Neural progenitor cell (in vitro differentiated cells): ENCODE measurements around the gene GALNT17. TPM values are rescaled to one million over a fixed set of nuclear protein-coding genes. Genes with fewer than 3 reads are reported as not detected.

Experiments used
- DNase-seq: peaks from one replicate; pipeline ENCODE4 v3.0.0-alpha.2; 2016; ENCODE audit warnings: low spot score
- H2AFZ ChIP-seq: fragments of 200-600 bp; sonication (generic); replicated peaks from 2 replicates; pipeline ENCODE4 v1.6.1; 2016; ENCODE audit warnings: antibody characterized with exemption
- H3F3A ChIP-seq: fragments of 200-600 bp; sonication (generic); 2 replicates; pipeline ENCODE4 v1.6.1; 2016; ENCODE audit warnings: antibody characterized with exemption, low read depth
- H3K27ac ChIP-seq: fragments of 200-600 bp; sonication (generic); 2 replicates; pipeline ENCODE4 v1.5.1; 2016; ENCODE audit warnings: mild to moderate bottlenecking
- H3K27me3 ChIP-seq: fragments of 200-600 bp; sonication (generic); 2 replicates; pipeline ENCODE4 v1.6.1; 2016; ENCODE audit warnings: mild to moderate bottlenecking, moderate library complexity
- H3K36me3 ChIP-seq: fragments of 200-600 bp; sonication (generic); 2 replicates; pipeline ENCODE4 v1.5.1; 2016
- H3K4me1 ChIP-seq: fragments of 200-600 bp; sonication (generic); 2 replicates; pipeline ENCODE4 v1.6.1; 2016; ENCODE audit warnings: mixed run types
- H3K4me2 ChIP-seq: fragments of 200-600 bp; sonication (generic); 2 replicates; pipeline ENCODE4 v1.6.1; 2016
- H3K4me3 ChIP-seq: fragments of 200-600 bp; sonication (generic); 2 replicates; pipeline ENCODE4 v1.5.1; 2016
- H3K79me2 ChIP-seq: fragments of 200-600 bp; sonication (generic); 2 replicates; pipeline ENCODE4 v1.6.1; 2016; ENCODE audit warnings: low read depth
- H3K9ac ChIP-seq: fragments of 200-600 bp; sonication (generic); 2 replicates; pipeline ENCODE4 v1.6.1; 2016
- H3K9me3 ChIP-seq: fragments of 200-600 bp; sonication (generic); 2 replicates; pipeline ENCODE4 v1.5.1; 2016; ENCODE audit warnings: low read depth
- H4K20me1 ChIP-seq: fragments of 200-600 bp; sonication (generic); 2 replicates; pipeline ENCODE4 v1.6.1; 2016; ENCODE audit warnings: low read depth
- H3K27ac Mint-ChIP-seq: 3 replicates; pipeline ENCODE4 v1.8.0; 2021; ENCODE audit warnings: mixed read lengths
- H3K27me3 Mint-ChIP-seq: 2 replicates; pipeline ENCODE4 v1.8.0; 2022; ENCODE audit warnings: low read depth, mild to moderate bottlenecking, inconsistent platforms, moderate library complexity, mixed read lengths; ENCODE audit not compliant: insufficient read depth
- H3K36me3 Mint-ChIP-seq: 3 replicates; pipeline ENCODE4 v1.8.0; 2021; ENCODE audit warnings: mixed read lengths
- H3K4me1 Mint-ChIP-seq: 3 replicates; pipeline ENCODE4 v1.8.0; 2021; ENCODE audit warnings: mixed read lengths
- H3K4me3 Mint-ChIP-seq: 3 replicates; pipeline ENCODE4 v1.8.0; 2021; ENCODE audit warnings: mild to moderate bottlenecking, moderate library complexity, mixed read lengths
- H3K9me3 Mint-ChIP-seq: 3 replicates; pipeline ENCODE4 v1.8.0; 2020; ENCODE audit warnings: mixed read lengths
- CTCF ChIP-seq: fragments of 200-600 bp; sonication (generic); IDR thresholded peaks from 2 replicates; pipeline ENCODE4 v1.5.1; 2017; ENCODE audit warnings: antibody characterized with exemption, mild to moderate bottlenecking
- EZH2 ChIP-seq: fragments of 200-600 bp; sonication (generic); IDR thresholded peaks from 2 replicates; pipeline ENCODE4 v1.6.1; 2017; ENCODE audit warnings: antibody characterized with exemption, mild to moderate bottlenecking, moderate library complexity
- EZH2phosphoT487 ChIP-seq: fragments of 200-600 bp; sonication (generic); IDR thresholded peaks from 2 replicates; pipeline ENCODE4 v1.6.1; 2017; ENCODE audit warnings: antibody characterized with exemption
- total RNA-seq: library from RNA; depleted of rRNA; stranded (reverse); fragments of >200 nt; gene quantifications from 2 replicates; pipeline ENCODE4 v1.2.3, GENCODE V29; 2015; ENCODE audit warnings: low replicate concordance

GALNT17 gene
- total RNA-seq, 1 donor from 2014 or later = 17.1 TPM

GRCh38 chr7:71636329-71636728 is 504.4 kb downstream of the GALNT17 start:
- H2AFZ ChIP-seq = no peak overlapping the region
- Mint-ChIP-seq H3K27me3 (peaks cover 4% of the 10 kb centered on the region), H3K4me1 (peaks cover 35% of the 10 kb centered on the region), H3K9me3 (no peaks in the 10 kb centered on the region), H3K27ac (no peak overlapping the region), H3K36me3 (no peaks in the 10 kb centered on the region), H3K4me3 (no peak overlapping the region)
- no peak overlapping the region for H3K27ac ChIP-seq
- H3K4me3 ChIP-seq = no peak overlapping the region
- no peaks in the 10 kb centered on the region for H3K9me3 ChIP-seq
- H3K9ac ChIP-seq = no peak overlapping the region
- no peaks in the 10 kb centered on the region for H3K36me3 ChIP-seq
- TF ChIP-seq EZH2 (no peak), CTCF (no peak), EZH2phosphoT487 (no peak)
- no peaks in the 10 kb centered on the region for H3F3A ChIP-seq
- H3K27me3 ChIP-seq = no peaks in the 10 kb centered on the region
- no peak for DNase-seq
- no peaks in the 10 kb centered on the region for H4K20me1 ChIP-seq
- peaks cover 9% of the 10 kb centered on the region for H3K4me1 ChIP-seq
- no peaks in the 10 kb centered on the region for H3K79me2 ChIP-seq
- H3K4me2 ChIP-seq = no peak overlapping the region

DNA sequence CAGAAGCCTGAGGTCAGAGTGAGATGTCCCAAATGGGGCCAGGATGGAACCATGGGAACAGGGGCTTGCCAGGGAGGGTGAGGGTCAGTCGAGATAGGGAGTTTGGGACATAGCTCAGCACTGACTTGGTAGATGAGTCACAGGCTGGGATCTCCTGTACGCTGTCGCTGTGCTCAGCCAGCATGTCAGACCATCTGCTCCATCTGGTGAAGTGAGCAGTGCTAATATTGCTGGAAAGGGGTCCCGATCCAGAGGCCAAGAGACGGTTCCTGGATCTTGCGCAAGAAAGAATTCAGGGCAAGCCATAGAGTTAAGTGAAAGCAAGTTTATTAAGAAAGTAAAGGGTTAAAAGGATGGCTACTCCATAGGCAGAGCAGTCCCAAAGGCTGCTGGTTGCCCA is 505.6 kb downstream of the GALNT17 start:
- TF ChIP-seq CTCF = no peak
- TF ChIP-seq EZH2 = no peak
- no peak for TF ChIP-seq EZH2phosphoT487
- Mint-ChIP-seq H3K9me3 (no peaks in the 10 kb centered on the region), H3K36me3 (no peaks in the 10 kb centered on the region), H3K27me3 (peaks cover 4% of the 10 kb centered on the region), H3K27ac (no peak overlapping the region), H3K4me1 (peaks cover 27% of the 10 kb centered on the region), H3K4me3 (no peak overlapping the region)
- no peaks in the 10 kb centered on the region for H3K79me2 ChIP-seq
- H3K4me2 ChIP-seq = no peak overlapping the region
- no peaks in the 10 kb centered on the region for H3K27me3 ChIP-seq
- H3F3A ChIP-seq = no peaks in the 10 kb centered on the region
- no peak for DNase-seq
- no peaks in the 10 kb centered on the region for H3K9me3 ChIP-seq
- H4K20me1 ChIP-seq = no peaks in the 10 kb centered on the region
- H3K9ac ChIP-seq = no peak overlapping the region
- H2AFZ ChIP-seq = no peak overlapping the region
- H3K27ac ChIP-seq = no peak overlapping the region
- no peaks in the 10 kb centered on the region for H3K36me3 ChIP-seq
- H3K4me3 ChIP-seq = no peak overlapping the region
- peaks cover 9% of the 10 kb centered on the region for H3K4me1 ChIP-seq

- H3K9me3 ChIP-seq = no peaks in the 10 kb centered on the region
- Mint-ChIP-seq H3K4me3 (no peak overlapping the region), H3K36me3 (no peaks in the 10 kb centered on the region), H3K27ac (no peak overlapping the region), H3K27me3 (peaks cover 4% of the 10 kb centered on the region), H3K4me1 (peaks cover 23% of the 10 kb centered on the region), H3K9me3 (no peaks in the 10 kb centered on the region)
- H3K9ac ChIP-seq = no peak overlapping the region
- peaks cover 8% of the 10 kb centered on the region for H3K4me1 ChIP-seq
- TF ChIP-seq CTCF = no peak
- TF ChIP-seq EZH2phosphoT487 = no peak
- TF ChIP-seq EZH2 = no peak
- H3K27me3 ChIP-seq = no peaks in the 10 kb centered on the region
- H3K36me3 ChIP-seq = no peaks in the 10 kb centered on the region
- DNase-seq = no peak
- no peaks in the 10 kb centered on the region for H4K20me1 ChIP-seq
- no peak overlapping the region for H2AFZ ChIP-seq
- H3K27ac ChIP-seq = no peak overlapping the region
- no peak overlapping the region for H3K4me2 ChIP-seq
- H3K4me3 ChIP-seq = no peak overlapping the region
- no peaks in the 10 kb centered on the region for H3F3A ChIP-seq
- H3K79me2 ChIP-seq = no peaks in the 10 kb centered on the region
These were observed 506.2 kb downstream of the GALNT17 start for GRCh38 chr7:71638108-71638507.
